Mesodermal cell (in vitro differentiated cells): ENCODE data around the gene RMI2.

Experiments
- H3K27ac ChIP-seq: 2 replicates; pipeline ENCODE4 v1.7.0; 2013; ENCODE audit warnings: mild to moderate bottlenecking, low read depth, low read length, moderate library complexity; ENCODE audit not compliant: severe bottlenecking
- H3K36me3 ChIP-seq: 2 replicates; pipeline ENCODE4 v1.7.1; 2013; ENCODE audit warnings: mild to moderate bottlenecking, low read length, moderate library complexity; ENCODE audit not compliant: control insufficient read depth, insufficient read depth
- H3K4me1 ChIP-seq: one replicate; pipeline ENCODE4 v1.7.1; 2013; ENCODE audit warnings: mild to moderate bottlenecking, low read length; ENCODE audit not compliant: insufficient read depth, control insufficient read depth, poor library complexity, severe bottlenecking
- H3K4me3 ChIP-seq: 2 replicates; pipeline ENCODE4 v1.7.0; 2013; ENCODE audit warnings: low read length, control low read depth, mild to moderate bottlenecking; ENCODE audit not compliant: insufficient read depth, poor library complexity, severe bottlenecking; ENCODE audit errors: extremely low read depth
- H3K9me3 ChIP-seq: 2 replicates; pipeline ENCODE4 v1.7.1; 2013; ENCODE audit warnings: mild to moderate bottlenecking, low read length, moderate library complexity; ENCODE audit not compliant: control insufficient read depth
- WGBS, 2 experiments: methylation state at CpG; one replicate each; pipeline ENCODE4 v1.1.5; 2013; ENCODE audit warnings: missing lambda C conversion rate in 2 of 2; ENCODE audit not compliant: insufficient coverage in 2 of 2; 5-methylcytosine and 5-hydroxymethylcytosine counted together

Gene RMI2

GRCh38 chr16:11395949-11396240 lies 50.6 kb downstream of the RMI2 start:
- no peak overlapping the region for H3K27ac ChIP-seq
- H3K36me3 ChIP-seq = no peaks in the 10 kb centered on the region
- H3K4me1 ChIP-seq = peaks cover under 1% of the 10 kb centered on the region
- H3K4me3 ChIP-seq = no peak overlapping the region
- 41% methylated on average over 3 of the region's 3 CpGs; no CpG with 5 or more reads in 1 of the 2 experiments for WGBS, 2 experiments
- no peaks in the 10 kb centered on the region for H3K9me3 ChIP-seq

GRCh38 chr16:11396241-11397048 lies 51.2 kb downstream of the RMI2 start:
- Histone ChIP-seq H3K27ac (no peak overlapping the region), H3K4me3 (no peak overlapping the region), H3K36me3 (no peaks in the 10 kb centered on the region), H3K9me3 (no peaks in the 10 kb centered on the region), H3K4me1 (no peaks in the 10 kb centered on the region)
- 47 to 54% methylated on average over 21 to 24 of the region's 24 CpGs for WGBS, 2 experiments

GRCh38 chr16:11398136-11398535 lies 52.9 kb downstream of the RMI2 start:
- Histone ChIP-seq H3K4me1 (no peaks in the 10 kb centered on the region), H3K4me3 (no peak overlapping the region), H3K9me3 (no peaks in the 10 kb centered on the region), H3K27ac (no peak overlapping the region), H3K36me3 (no peaks in the 10 kb centered on the region)
- 93 to 94% methylated on average over 9 to 10 of the region's 10 CpGs for WGBS, 2 experiments

- 86 to 90% methylated on average over 12 to 13 of the region's 14 CpGs for WGBS, 2 experiments
- Histone ChIP-seq H3K4me3 (no peak overlapping the region), H3K9me3 (no peaks in the 10 kb centered on the region), H3K27ac (no peak overlapping the region), H3K4me1 (no peaks in the 10 kb centered on the region), H3K36me3 (no peaks in the 10 kb centered on the region)
Observed at GRCh38 chr16:11398851-11399250, 53.6 kb downstream of the RMI2 start.

GRCh38 chr16:11399261-11399831 lies 54.1 kb downstream of the RMI2 start:
- H3K27ac ChIP-seq = no peak overlapping the region
- no peaks in the 10 kb centered on the region for H3K36me3 ChIP-seq
- WGBS, 2 experiments = 92 to 95% methylated on average over 18 to 22 of the region's 22 CpGs
- no peaks in the 10 kb centered on the region for H3K9me3 ChIP-seq
- no peaks in the 10 kb centered on the region for H3K4me1 ChIP-seq
- H3K4me3 ChIP-seq = no peak overlapping the region

GRCh38 chr16:11400076-11400475 lies 54.8 kb downstream of the RMI2 start:
- no peaks in the 10 kb centered on the region for H3K36me3 ChIP-seq
- no peak overlapping the region for H3K4me3 ChIP-seq
- no peaks in the 10 kb centered on the region for H3K4me1 ChIP-seq
- WGBS, 2 experiments = 72 to 89% methylated on average over 4 to 6 of the region's 7 CpGs
- no peaks in the 10 kb centered on the region for H3K9me3 ChIP-seq
- no peak overlapping the region for H3K27ac ChIP-seq
